ENCODE results near the gene NAT9. TPM values are rescaled to one million over a fixed set of nuclear protein-coding genes. Genes with fewer than 3 reads are reported as not detected.

The NAT9 gene
- total RNA-seq (2014; rRNA removed; shearing (Covaris generic)): 18.4 and 18.5 TPM in 2 replicates

GRCh38 chr17:74776044-74776962 is at the start of gene NAT9:
NAT9 (minus strand) TSS chr17:74776345; CDS start chr17:74775698, 647 bp downstream.
- DNase-seq (ENCODE audit: low read depth): peak; percentile 92

GRCh38 chr17:74824961-74825627 is 48.9 kb upstream of the NAT9 start:
- DNase-seq (ENCODE audit: low read depth): no peak

GRCh38 chr17:74822939-74823367 is 46.8 kb upstream of the NAT9 start:
- no peak for DNase-seq (ENCODE audit: low read depth)

- DNase-seq (ENCODE audit: low read depth): no peak
Observed at GRCh38 chr17:74822335-74822938, 46.3 kb upstream of the NAT9 start.

GRCh38 chr17:74821655-74822334 is 45.6 kb upstream of the NAT9 start:
- no peak for DNase-seq (ENCODE audit: low read depth)

- no peak for DNase-seq (ENCODE audit: low read depth)
Observed at GRCh38 chr17:74819801-74820436, 43.8 kb upstream of the NAT9 start.

GRCh38 chr17:74818291-74818938 is 42.3 kb upstream of the NAT9 start:
- no peak for DNase-seq (ENCODE audit: low read depth)

- no peak for DNase-seq (ENCODE audit: low read depth)
Observed at GRCh38 chr17:74816905-74817620, 40.9 kb upstream of the NAT9 start.

- DNase-seq (ENCODE audit: low read depth): no peak
Observed at GRCh38 chr17:74815550-74816370, 39.6 kb upstream of the NAT9 start.

GRCh38 chr17:74815067-74815466 is 38.9 kb upstream of the NAT9 start:
- no peak for DNase-seq (ENCODE audit: low read depth)

- DNase-seq (ENCODE audit: low read depth): no peak
Observed at GRCh38 chr17:74814453-74814852, 38.3 kb upstream of the NAT9 start.

GRCh38 chr17:74812109-74813009 is 36.2 kb upstream of the NAT9 start:
- DNase-seq (ENCODE audit: low read depth): no peak

- no peak for DNase-seq (ENCODE audit: low read depth)
Observed at GRCh38 chr17:74810699-74811485, 34.7 kb upstream of the NAT9 start.

GRCh38 chr17:74808714-74809430 is 32.7 kb upstream of the NAT9 start:
- no peak for DNase-seq (ENCODE audit: low read depth)

GRCh38 chr17:74807925-74808324 is 31.8 kb upstream of the NAT9 start:
- DNase-seq (ENCODE audit: low read depth): no peak

GRCh38 chr17:74807441-74807840 is 31.3 kb upstream of the NAT9 start:
- no peak for DNase-seq (ENCODE audit: low read depth)

- no peak for DNase-seq (ENCODE audit: low read depth)
Observed at GRCh38 chr17:74806334-74806733, 30.2 kb upstream of the NAT9 start.
